ENCODE measurements around the gene MMP25.
A peak's percentile ranks its signal among the peaks of the same experiment; 100 is the strongest.

MMP25 gene

GRCh38 chr16:3045758-3046640, at the start of gene MMP25:
MMP25 (plus strand) TSS chr16:3046561; CDS start chr16:3046918, 357 bp downstream.
- DNase-seq: no peak

- DNase-seq: no peak
Measured at GRCh38 chr16:2999929-3000328, 46.4 kb upstream of the MMP25 start.

GRCh38 chr16:3000540-3000939, 45.8 kb upstream of the MMP25 start:
- DNase-seq: no peak

GRCh38 chr16:3001316-3001715, 45.0 kb upstream of the MMP25 start:
- no peak for DNase-seq

GRCh38 chr16:3003582-3004270, 42.6 kb upstream of the MMP25 start:
- DNase-seq: peak; percentile 99

GRCh38 chr16:3004319-3004718, 42.0 kb upstream of the MMP25 start:
- no peak for DNase-seq

GRCh38 chr16:3004781-3005284, 41.5 kb upstream of the MMP25 start:
- DNase-seq: no peak

- DNase-seq: no peak
Measured at GRCh38 chr16:3007059-3007956, 39.1 kb upstream of the MMP25 start.

GRCh38 chr16:3007957-3008689, 38.2 kb upstream of the MMP25 start:
- DNase-seq: no peak

GRCh38 chr16:3008690-3009037, 37.7 kb upstream of the MMP25 start:
- DNase-seq: no peak

- no peak for DNase-seq
Measured at GRCh38 chr16:3009568-3010390, 36.6 kb upstream of the MMP25 start.

- no peak for DNase-seq
Measured at GRCh38 chr16:3010510-3010909, 35.9 kb upstream of the MMP25 start.

- peak; percentile 51 for DNase-seq
Measured at GRCh38 chr16:3012246-3012645, 34.1 kb upstream of the MMP25 start.

- peak; percentile 52 for DNase-seq
Measured at GRCh38 chr16:3012828-3013420, 33.4 kb upstream of the MMP25 start, which contains the start of gene CLDN9. CLDN9 (plus strand) TSS chr16:3012923; CDS start chr16:3013363, 440 bp downstream.

- no peak for DNase-seq
Measured at GRCh38 chr16:3013491-3013951, 32.8 kb upstream of the MMP25 start.

- DNase-seq: no peak
Measured at GRCh38 chr16:3013998-3014690, 32.2 kb upstream of the MMP25 start.

GRCh38 chr16:3014971-3015370, 31.4 kb upstream of the MMP25 start:
- no peak for DNase-seq

GRCh38 chr16:3015865-3016521, 30.4 kb upstream of the MMP25 start:
- no peak for DNase-seq

- DNase-seq: no peak
Measured at GRCh38 chr16:3017344-3017743, 29.0 kb upstream of the MMP25 start.

Measured in DMS153 (cell line).